T-helper 22 cell (primary cell): ENCODE data around the gene THNSL1.

Source experiments
- DNase-seq: peaks from one replicate; pipeline ENCODE4 v3.0.0-alpha.2; 2020; ENCODE audit warnings: low read depth

THNSL1 gene

DNA sequence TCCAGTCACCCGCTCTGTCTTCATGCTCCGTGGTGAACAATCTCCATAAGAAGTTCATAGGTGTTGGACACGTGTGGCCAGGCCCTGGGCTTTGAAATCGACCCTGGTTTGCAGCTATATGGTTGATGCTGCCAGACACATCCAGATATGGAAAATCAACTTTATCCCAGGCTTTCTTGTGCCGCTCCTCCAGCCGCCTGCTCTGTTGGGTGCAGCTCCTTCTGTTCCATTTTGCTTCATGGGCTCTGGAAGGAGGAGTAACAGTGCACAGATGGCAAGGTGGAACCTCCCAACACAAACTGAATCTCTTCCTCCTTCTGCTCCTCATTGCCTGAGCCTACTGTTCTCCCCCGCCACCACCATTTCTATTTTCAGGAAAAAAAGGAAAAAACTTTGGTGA is 44.7 kb downstream of the THNSL1 start:
- DNase-seq, result no peak

DNA sequence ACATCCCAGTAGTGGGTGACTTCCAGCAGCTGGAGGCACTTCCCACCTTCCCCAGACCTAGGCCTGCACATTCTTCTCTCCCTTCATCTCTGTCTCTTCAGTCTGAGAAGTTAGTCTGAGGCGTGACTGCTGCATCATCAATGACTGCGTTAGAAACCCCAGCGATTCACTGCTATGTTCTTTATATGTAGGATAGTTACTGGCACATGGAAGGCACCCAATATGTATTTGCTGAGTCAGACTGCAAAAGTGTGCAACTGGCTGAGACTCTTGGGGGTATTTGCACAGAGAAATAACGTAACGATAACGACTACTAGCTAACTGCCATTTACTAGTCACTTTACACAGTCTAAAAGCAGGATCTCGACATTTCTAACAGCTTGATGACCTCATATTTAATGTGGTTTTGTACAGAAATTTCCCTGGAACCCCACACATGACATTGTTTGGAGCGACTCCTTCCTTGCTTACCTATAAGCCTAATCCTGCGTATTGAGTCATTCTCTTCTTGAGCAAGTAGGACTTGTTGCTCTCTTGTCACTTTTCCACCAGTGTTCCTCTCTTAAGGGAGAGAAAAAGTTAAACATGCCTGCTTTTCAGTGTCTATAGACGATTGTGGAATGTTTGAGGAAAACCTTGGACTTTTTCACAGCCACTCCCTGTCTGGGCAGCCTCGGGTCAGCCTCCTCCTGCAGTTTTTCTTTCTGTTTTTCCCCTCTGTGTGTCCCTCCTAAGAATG is 45.5 kb downstream of the THNSL1 start:
- no peak for DNase-seq

DNA sequence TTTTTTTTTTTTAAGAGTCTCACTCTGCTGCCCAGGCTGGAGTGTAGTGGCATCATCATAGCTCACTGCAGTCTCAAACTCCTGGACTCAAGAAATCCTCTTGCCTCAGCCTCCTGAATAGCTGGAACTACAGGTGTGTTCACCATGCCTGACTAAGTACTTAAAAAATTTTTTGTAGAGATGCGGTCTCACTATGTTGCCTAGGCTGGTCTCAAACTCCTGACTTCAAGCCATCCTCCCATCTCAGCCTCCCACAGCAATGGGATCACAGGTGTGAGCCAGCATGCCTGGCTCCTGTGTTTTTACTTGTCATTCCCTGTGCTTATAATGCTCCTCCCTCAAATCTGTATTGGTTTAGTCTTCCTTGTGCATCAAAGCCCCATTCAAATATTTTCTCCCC is 46.7 kb downstream of the THNSL1 start:
- no peak for DNase-seq

DNA sequence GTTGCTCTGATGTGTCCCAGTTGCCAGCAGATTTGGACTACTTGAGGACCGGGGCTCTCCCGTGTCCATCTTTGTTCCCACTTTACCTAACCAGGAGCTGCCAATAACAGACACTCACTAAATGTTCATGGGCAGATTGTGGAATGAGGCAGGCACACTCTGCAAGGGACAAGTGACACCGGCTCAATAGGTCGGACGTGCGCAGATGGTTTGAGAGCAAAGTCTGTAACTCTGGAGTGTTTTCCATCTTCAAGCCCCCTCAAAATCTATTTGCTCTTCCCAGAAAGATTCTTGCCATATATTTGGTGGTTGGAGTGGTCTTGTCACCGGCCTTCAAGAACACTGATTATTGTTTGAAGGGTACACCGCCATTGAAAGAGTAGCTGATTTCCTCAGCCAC is 47.2 kb downstream of the THNSL1 start:
- no peak for DNase-seq

DNA sequence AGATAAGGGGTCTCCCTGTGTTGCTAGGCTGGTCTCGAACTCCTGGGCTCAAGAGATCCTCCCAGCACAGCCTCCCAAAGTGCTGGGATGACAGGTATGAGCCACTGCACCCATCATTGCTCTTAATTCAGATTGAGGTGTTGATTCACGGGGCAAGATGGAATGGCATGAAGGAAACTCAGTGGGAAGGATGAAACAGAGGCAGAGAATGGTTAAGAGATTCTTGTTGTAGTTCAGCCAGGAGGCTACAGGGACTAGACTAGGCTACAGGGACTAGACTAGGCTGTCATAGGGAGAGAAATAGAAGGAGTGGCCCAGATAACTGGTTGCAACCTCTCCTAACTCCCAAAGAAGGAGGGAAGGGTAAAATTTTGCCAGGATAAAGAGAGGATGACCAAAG is 48.0 kb downstream of the THNSL1 start:
- DNase-seq, result no peak

DNA sequence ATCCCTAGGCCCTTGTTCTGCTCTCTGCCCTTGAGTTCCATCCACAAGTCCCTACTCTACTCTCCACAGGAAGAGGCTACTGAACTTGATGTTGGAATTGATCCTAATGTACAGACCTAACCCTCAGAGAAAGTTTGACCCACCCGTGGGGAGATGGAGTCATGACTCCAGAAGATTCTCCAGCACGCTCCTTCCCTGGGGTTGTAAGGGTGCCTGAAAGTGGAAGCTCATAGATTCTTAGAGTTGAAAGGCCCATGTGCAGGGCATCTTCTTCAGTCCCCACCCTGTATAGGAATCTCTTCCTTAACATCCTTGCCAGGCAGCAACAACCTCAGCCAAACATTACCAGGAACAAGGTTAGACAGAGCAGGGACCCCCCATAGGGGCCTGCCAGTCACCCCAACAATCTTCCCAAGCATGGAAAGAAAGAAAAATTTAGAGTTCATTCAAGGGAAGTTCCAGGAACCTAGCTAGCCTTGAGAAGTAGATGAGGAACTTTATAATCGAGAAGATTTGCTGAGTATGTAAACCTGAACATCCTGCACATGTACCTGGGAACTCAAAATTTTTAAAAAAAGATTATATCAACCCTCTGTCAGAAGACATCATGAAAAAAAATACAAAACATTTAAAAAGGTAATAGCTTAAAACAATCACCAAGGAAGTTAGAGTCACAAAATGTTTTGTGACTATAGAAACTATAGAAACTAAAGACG is 49.5 kb downstream of the THNSL1 start:
- no peak for DNase-seq

DNA sequence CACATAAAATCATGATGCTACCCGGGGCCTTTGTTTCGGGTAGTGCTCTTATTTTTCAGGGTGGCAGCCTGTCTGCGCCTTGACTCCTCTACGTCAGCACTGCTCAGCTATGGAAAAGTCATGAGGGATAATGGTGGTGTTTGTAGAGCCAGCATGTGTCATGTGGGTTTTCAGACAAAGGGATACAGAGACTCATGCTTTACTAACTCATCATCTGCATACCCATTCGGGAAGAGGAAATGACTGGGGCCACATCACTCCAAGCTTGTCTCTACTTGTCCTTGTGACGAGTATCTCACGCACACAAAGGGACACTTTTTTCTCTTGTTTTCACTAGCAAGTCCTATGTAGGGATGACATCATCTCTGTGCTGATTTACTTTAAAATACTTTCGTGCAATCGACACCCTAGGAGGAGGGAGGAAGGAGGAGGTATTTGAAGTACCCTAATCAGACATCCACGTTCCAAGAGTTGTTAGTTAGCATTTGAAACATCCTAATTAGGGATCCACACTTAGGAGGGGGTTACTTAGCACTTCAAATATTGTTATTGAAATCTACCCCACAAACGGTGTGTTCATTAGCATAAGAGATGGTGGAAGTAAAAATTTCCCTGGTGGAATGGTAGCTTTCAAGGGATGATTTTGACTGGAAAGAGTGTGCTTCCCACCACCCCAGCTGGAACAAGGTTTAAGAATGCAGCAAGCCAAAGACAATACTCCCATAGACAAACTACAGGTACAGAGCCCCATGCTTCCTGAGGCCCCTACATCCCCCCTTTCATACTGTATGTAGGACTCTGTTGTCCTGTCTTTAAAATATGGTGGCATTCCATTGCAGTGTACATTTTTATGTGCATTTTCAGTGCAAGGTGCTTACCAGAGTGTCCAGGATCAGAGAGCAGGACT is 52.0 kb downstream of the THNSL1 start:
- DNase-seq, result no peak

DNA sequence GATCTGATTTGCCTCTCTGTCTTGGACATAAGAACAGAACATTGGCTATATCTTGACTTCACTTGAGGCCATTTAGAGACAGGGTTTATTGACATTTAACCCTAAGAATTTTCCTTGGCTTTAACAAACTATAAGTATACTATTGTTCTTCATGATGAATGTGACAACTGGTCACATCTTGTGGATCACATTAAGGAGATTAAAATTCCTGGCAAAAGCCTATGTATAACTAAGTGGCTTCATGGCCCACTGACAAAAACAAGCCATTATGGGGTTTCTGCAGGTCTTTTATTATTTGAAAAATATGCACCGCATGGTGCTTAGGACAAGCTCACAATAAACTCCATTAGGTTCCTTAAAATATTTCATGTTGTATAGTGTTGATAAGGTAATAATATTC is 54.8 kb downstream of the THNSL1 start:
- no peak for DNase-seq

DNA sequence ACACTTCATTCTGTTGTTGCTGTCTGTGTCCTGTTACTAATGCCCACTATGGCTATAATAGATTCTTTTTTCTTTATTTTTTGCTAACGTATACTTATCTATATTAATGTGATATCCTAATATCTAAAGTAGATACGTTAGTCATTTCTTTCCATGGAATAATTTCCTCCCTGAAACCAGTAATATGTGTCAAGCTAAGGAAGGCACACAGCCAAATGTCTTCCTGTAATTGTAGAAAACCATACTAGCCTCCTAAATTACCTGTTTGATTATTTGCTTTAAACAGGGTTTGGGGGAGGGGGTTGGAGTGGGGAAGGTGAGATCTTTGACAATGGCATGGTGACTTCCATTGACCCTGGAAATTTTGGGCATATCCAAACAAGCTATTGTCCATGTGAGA is 56.4 kb downstream of the THNSL1 start:
- DNase-seq, result no peak

DNA sequence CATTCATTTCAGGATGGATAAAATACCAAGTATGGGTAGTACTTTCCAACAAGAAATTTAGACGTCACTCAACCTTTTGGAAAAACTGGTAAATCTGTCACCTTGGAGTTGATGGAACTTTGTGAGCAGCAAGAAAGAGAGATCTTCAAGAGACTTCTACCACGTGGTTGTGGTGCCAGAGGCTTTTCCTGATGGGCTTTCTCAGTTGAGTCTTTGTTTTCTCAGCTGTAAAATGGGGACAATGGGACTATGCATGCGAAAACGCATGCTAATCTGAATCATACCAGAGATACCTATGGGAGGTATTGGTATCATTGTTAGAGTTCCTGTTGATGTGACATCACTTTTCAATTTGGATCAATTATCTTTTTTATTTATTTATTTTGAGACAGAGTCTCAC is 59.4 kb downstream of the THNSL1 start:
- no peak for DNase-seq
